OCI-LY1 (cell line): ENCODE data around the gene SIK3.

ENCODE experiments used
- EZH2 ChIP-seq: fragments of 200-600 bp; sonication (generic), shearing (Covaris generic); IDR thresholded peaks from 2 replicates; pipeline ENCODE4 v1.8.0; 2017; ENCODE audit warnings: borderline replicate concordance, mixed run types, mild to moderate bottlenecking, antibody characterized with exemption, low read length, moderate library complexity, mixed read lengths
- TF ChIP-seq, protein P1 (sequence below): fragments of 200-600 bp; sonication (generic), shearing (Covaris generic); IDR thresholded peaks from 2 replicates; pipeline ENCODE4 v1.5.1; 2017; ENCODE audit warnings: mild to moderate bottlenecking, antibody characterized with exemption, low read length, moderate library complexity, mixed read lengths

DNA sequence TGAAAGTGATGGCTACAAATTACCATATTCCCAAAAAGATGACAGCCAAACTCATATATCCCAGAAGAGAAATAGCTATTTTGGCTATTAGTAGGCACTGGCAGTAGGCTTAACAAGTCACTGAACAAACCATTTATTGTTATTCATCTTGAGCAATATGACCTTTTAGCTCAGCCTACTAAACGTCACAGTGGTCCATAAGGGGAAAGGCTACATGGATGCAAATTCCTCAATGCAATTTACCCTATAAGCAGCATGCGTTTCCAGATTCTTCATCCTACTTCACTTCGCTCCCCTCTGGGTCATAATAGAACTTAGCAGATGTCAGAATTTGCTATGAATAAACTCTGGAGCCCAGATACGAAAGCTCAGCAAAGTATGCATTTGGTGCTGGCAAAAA is 114.0 kb downstream of the SIK3 start:
- TF ChIP-seq EZH2, result no peak
- TF ChIP-seq, protein P1, sequence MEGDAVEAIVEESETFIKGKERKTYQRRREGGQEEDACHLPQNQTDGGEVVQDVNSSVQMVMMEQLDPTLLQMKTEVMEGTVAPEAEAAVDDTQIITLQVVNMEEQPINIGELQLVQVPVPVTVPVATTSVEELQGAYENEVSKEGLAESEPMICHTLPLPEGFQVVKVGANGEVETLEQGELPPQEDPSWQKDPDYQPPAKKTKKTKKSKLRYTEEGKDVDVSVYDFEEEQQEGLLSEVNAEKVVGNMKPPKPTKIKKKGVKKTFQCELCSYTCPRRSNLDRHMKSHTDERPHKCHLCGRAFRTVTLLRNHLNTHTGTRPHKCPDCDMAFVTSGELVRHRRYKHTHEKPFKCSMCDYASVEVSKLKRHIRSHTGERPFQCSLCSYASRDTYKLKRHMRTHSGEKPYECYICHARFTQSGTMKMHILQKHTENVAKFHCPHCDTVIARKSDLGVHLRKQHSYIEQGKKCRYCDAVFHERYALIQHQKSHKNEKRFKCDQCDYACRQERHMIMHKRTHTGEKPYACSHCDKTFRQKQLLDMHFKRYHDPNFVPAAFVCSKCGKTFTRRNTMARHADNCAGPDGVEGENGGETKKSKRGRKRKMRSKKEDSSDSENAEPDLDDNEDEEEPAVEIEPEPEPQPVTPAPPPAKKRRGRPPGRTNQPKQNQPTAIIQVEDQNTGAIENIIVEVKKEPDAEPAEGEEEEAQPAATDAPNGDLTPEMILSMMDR, result no peak
